Prostate gland (tissue), 2 donors: ENCODE measurements around the gene PIGV.

ENCODE experiments used
- CTCF ChIP-seq, 4 experiments: fragments of 200-600 bp in 2 of 4; fragments of 450-650 bp in 2 of 4; sonication (generic) in 2 of 4; IDR thresholded peaks; 1 replicate in 3 of 4; 2 replicates in 1 of 4; pipeline ENCODE4 v1.5.1; 2016 to 2019; ENCODE audit warnings: antibody characterized with exemption in 4 of 4, mild to moderate bottlenecking in 2 of 4, moderate library complexity in 2 of 4
- POLR2A ChIP-seq: fragments of 450-650 bp; IDR thresholded peaks from one replicate; pipeline ENCODE4 v1.6.1; 2016; ENCODE audit warnings: antibody characterized with exemption, mild to moderate bottlenecking

- TF ChIP-seq CTCF (IDR thresholded peaks at IDR 0.05) (no peak), POLR2A (no peak)
Observed at GRCh38 chr1:26745191-26745590, 42.6 kb upstream of the PIGV start.
